Skin epidermis (tissue), 12 donors: ENCODE data around the gene CRADD.
"Not testable (repeated sequence)": the region's sequence is repeated elsewhere in the genome, so short reads cannot be mapped to it uniquely, and the experiment has no call there.

Source experiments
- H3K27ac ChIP-seq, 21 experiments: fragments of 200-600 bp; sonication (generic) in 11 of 21; one replicate each; pipeline ENCODE4 v1.5.0; 2020; ENCODE audit warnings: mild to moderate bottlenecking in 3 of 21, inconsistent platforms in 2 of 21, moderate library complexity in 2 of 21
- H3K4me3 ChIP-seq, 7 experiments: fragments of 200-600 bp; sonication (generic) in 2 of 7; one replicate each; pipeline ENCODE4 v1.5.0; 2020; ENCODE audit warnings: inconsistent platforms in 2 of 7, mild to moderate bottlenecking in 2 of 7, moderate library complexity in 1 of 7

The CRADD gene

GRCh38 chr12:93879476-93880421 lies 202.6 kb downstream of the CRADD start:
- H3K27ac ChIP-seq = no peak overlapping the region
- H3K4me3 ChIP-seq = no peak overlapping the region

GRCh38 chr12:93880853-93881522 lies 203.8 kb downstream of the CRADD start:
- H3K27ac ChIP-seq = no peak overlapping the region
- H3K4me3 ChIP-seq = no peak overlapping the region

GRCh38 chr12:93882763-93883162 lies 205.6 kb downstream of the CRADD start:
- no peak overlapping the region for H3K27ac ChIP-seq
- H3K4me3 ChIP-seq = no peak overlapping the region

- H3K27ac ChIP-seq = no peak overlapping the region
- H3K4me3 ChIP-seq = no peak overlapping the region
Observed at GRCh38 chr12:93883436-93884154, 206.4 kb downstream of the CRADD start.

GRCh38 chr12:93884794-93885460 lies 207.8 kb downstream of the CRADD start:
- Histone ChIP-seq H3K4me3 (no peak overlapping the region), H3K27ac (no peak overlapping the region)

- not testable (repeated sequence) for H3K27ac ChIP-seq, H3K4me3 ChIP-seq
Observed at GRCh38 chr12:93885973-93886532, 208.9 kb downstream of the CRADD start.

- H3K4me3 ChIP-seq = no peak overlapping the region
- no peak overlapping the region for H3K27ac ChIP-seq
Observed at GRCh38 chr12:93886533-93887511, 209.6 kb downstream of the CRADD start.

- no peak overlapping the region for H3K27ac ChIP-seq
- no peak overlapping the region for H3K4me3 ChIP-seq
Observed at GRCh38 chr12:93888964-93889363, 211.8 kb downstream of the CRADD start.

GRCh38 chr12:93889516-93890212 lies 212.5 kb downstream of the CRADD start:
- no peak overlapping the region for H3K4me3 ChIP-seq
- no peak overlapping the region for H3K27ac ChIP-seq

GRCh38 chr12:93892423-93893268 lies 215.5 kb downstream of the CRADD start:
- Histone ChIP-seq H3K27ac (no peak overlapping the region), H3K4me3 (no peak overlapping the region)

GRCh38 chr12:93894391-93895088 lies 217.4 kb downstream of the CRADD start:
- peak overlapping the region in 13 of 21 experiments; percentile 2 to 63 (median 31) for H3K27ac ChIP-seq
- no peak overlapping the region for H3K4me3 ChIP-seq

GRCh38 chr12:93895089-93895445 lies 217.9 kb downstream of the CRADD start:
- Histone ChIP-seq H3K4me3 (no peak overlapping the region), H3K27ac (peak overlapping the region in 9 of 21 experiments; percentile 13 to 63 (median 36))

- no peak overlapping the region for H3K27ac ChIP-seq
Observed at GRCh38 chr12:93896427-93896826, 219.3 kb downstream of the CRADD start.

GRCh38 chr12:93896952-93897351 lies 219.8 kb downstream of the CRADD start:
- H3K27ac ChIP-seq = no peak overlapping the region

More at GRCh38 chr12:93896427-93896826, 219.3 kb downstream of the CRADD start:
- H3K4me3 ChIP-seq = no peak overlapping the region

GRCh38 chr12:93901739-93902138 lies 224.6 kb downstream of the CRADD start:
- Histone ChIP-seq H3K4me3 (no peak overlapping the region), H3K27ac (no peak overlapping the region)

More at GRCh38 chr12:93896952-93897351, 219.8 kb downstream of the CRADD start:
- H3K4me3 ChIP-seq = no peak overlapping the region

- Histone ChIP-seq H3K4me3 (no peak overlapping the region), H3K27ac (no peak overlapping the region)
Observed at GRCh38 chr12:93902192-93902591, 225.0 kb downstream of the CRADD start.
